Neural cell (in vitro differentiated cells): ENCODE measurements around the gene NBEA. TPM values are rescaled to one million over a fixed set of nuclear protein-coding genes. Genes with fewer than 3 reads are reported as not detected.

Source experiments
- H2AFZ ChIP-seq: fragments of 200-600, 300-800 bp; sonication (generic), shearing (Covaris generic); 2 replicates; pipeline ENCODE4 v1.6.0; 2014; ENCODE audit warnings: low read depth, mild to moderate bottlenecking, antibody characterized with exemption, low read length, moderate library complexity
- H3F3A ChIP-seq: fragments of 200-600 bp; shearing (Covaris generic); 2 replicates; pipeline ENCODE4 v1.6.1; 2016; ENCODE audit warnings: mild to moderate bottlenecking, moderate library complexity, mixed read lengths, antibody characterized with exemption, low read length; ENCODE audit not compliant: insufficient read depth, poor library complexity, severe bottlenecking
- H3K27ac ChIP-seq: fragments of 200-600, 300-800 bp; sonication (generic), shearing (Covaris generic); 2 replicates; pipeline ENCODE4 v1.5.1; 2014; ENCODE audit warnings: mild to moderate bottlenecking, low read length, moderate library complexity
- H3K27me3 ChIP-seq: fragments of 300-800, 200-600 bp; sonication (generic), shearing (Covaris generic); 2 replicates; pipeline ENCODE4 v1.6.0; 2014; ENCODE audit warnings: mild to moderate bottlenecking, low read depth, low read length, moderate library complexity; ENCODE audit not compliant: insufficient read depth
- H3K36me3 ChIP-seq: fragments of 300-800, 200-600 bp; sonication (generic), shearing (Covaris generic); 2 replicates; pipeline ENCODE4 v1.5.1; 2014; ENCODE audit warnings: mild to moderate bottlenecking, antibody characterized with exemption, low read length, moderate library complexity; ENCODE audit not compliant: insufficient read depth
- H3K4me2 ChIP-seq: fragments of 300-800, 200-600 bp; sonication (generic), shearing (Covaris generic); 2 replicates; pipeline ENCODE4 v1.6.0; 2014; ENCODE audit warnings: mild to moderate bottlenecking, low read length
- H3K4me3 ChIP-seq: fragments of 300-800, 200-600 bp; sonication (generic), shearing (Covaris generic); 2 replicates; pipeline ENCODE4 v1.5.1; 2014; ENCODE audit warnings: mild to moderate bottlenecking, low read length, moderate library complexity
- H3K79me2 ChIP-seq: fragments of 200-600 bp; shearing (Covaris generic); replicated peaks from 2 replicates; pipeline ENCODE4 v1.6.0; 2014; ENCODE audit warnings: mild to moderate bottlenecking, low read length, moderate library complexity; ENCODE audit not compliant: insufficient read depth
- H3K9ac ChIP-seq: fragments of 300-800, 200-600 bp; sonication (generic), shearing (Covaris generic); 2 replicates; pipeline ENCODE4 v1.6.1; 2016; ENCODE audit warnings: mild to moderate bottlenecking, low read length, mixed read lengths
- H3K9me2 ChIP-seq: fragments of 200-600 bp; shearing (Covaris generic); 2 replicates; pipeline ENCODE4 v1.6.1; 2016; ENCODE audit warnings: mild to moderate bottlenecking, low read length, mixed read lengths; ENCODE audit not compliant: insufficient read depth
- H3K9me3 ChIP-seq: fragments of 200-600, 300-800 bp; sonication (generic), shearing (Covaris generic); 2 replicates; pipeline ENCODE4 v1.6.1; 2016; ENCODE audit warnings: mild to moderate bottlenecking, mixed run types, low read length, moderate library complexity, mixed read lengths
- H4K20me1 ChIP-seq: fragments of 200-600 bp; shearing (Covaris generic); 2 replicates; pipeline ENCODE4 v1.6.1; 2016; ENCODE audit warnings: mild to moderate bottlenecking, mixed run types; ENCODE audit not compliant: insufficient read depth
- CTCF ChIP-seq: fragments of 450-650 bp; IDR thresholded peaks from 2 replicates; pipeline ENCODE4 v1.5.1; 2014; ENCODE audit warnings: antibody characterized with exemption, mild to moderate bottlenecking, moderate library complexity; ENCODE audit not compliant: poor library complexity, severe bottlenecking
- EP300 ChIP-seq: fragments of 450-650 bp; conservative IDR thresholded peaks from 2 replicates; pipeline ENCODE4 v1.6.1; 2014; ENCODE audit warnings: antibody characterized with exemption, mild to moderate bottlenecking, moderate library complexity; ENCODE audit not compliant: poor library complexity, severe bottlenecking
- EZH2 ChIP-seq: fragments of 200-600, 300-800 bp; shearing (Covaris generic), sonication (generic); IDR thresholded peaks from 2 replicates; pipeline ENCODE4 v1.6.1; 2014; ENCODE audit warnings: antibody characterized with exemption, low read length, borderline replicate concordance, mild to moderate bottlenecking; ENCODE audit not compliant: insufficient read depth, poor library complexity, severe bottlenecking
- MXI1 ChIP-seq: fragments of 450-650 bp; conservative IDR thresholded peaks from 2 replicates; pipeline ENCODE4 v1.6.1; 2014; ENCODE audit warnings: antibody characterized with exemption, mild to moderate bottlenecking; ENCODE audit not compliant: poor library complexity, severe bottlenecking
- POLR2AphosphoS5 ChIP-seq: IDR thresholded peaks from 2 replicates; pipeline ENCODE4 v1.6.1; 2012
- RAD21 ChIP-seq: fragments of 450-650 bp; conservative IDR thresholded peaks from 2 replicates; pipeline ENCODE4 v1.6.1; 2014; ENCODE audit warnings: antibody characterized with exemption, mild to moderate bottlenecking, moderate library complexity
- REST ChIP-seq: IDR thresholded peaks from 2 replicates; pipeline ENCODE4 v1.6.1; 2012; ENCODE audit warnings: borderline replicate concordance
- SMC3 ChIP-seq: fragments of 450-650 bp; conservative IDR thresholded peaks from 2 replicates; pipeline ENCODE4 v1.6.1; 2014; ENCODE audit warnings: antibody characterized with exemption, mild to moderate bottlenecking, moderate library complexity; ENCODE audit not compliant: poor library complexity
- TAF1 ChIP-seq: IDR thresholded peaks from 2 replicates; pipeline ENCODE4 v1.6.1; 2012; ENCODE audit warnings: low read depth
- polyA plus RNA-seq: library from polyadenylated mRNA; depleted of rRNA; stranded (reverse); fragments of >200 nt; gene quantifications from 2 replicates; pipeline ENCODE4 v1.2.3, GENCODE V29; 2014

NBEA gene
- polyA plus RNA-seq, 1 donor from 2014 or later = 55.8 TPM

- TF ChIP-seq RAD21 (no peak), TAF1 (no peak)
Measured at GRCh38 chr13:35411059-35411744, 469.1 kb downstream of the NBEA start (continued).

GRCh38 chr13:35448465-35448864, 506.4 kb downstream of the NBEA start:
- Histone ChIP-seq H3K79me2 (no peaks in the 10 kb centered on the region), H2AFZ (no peak overlapping the region), H3K27me3 (no peaks in the 10 kb centered on the region), H3K36me3 (no peaks in the 10 kb centered on the region), H4K20me1 (no peaks in the 10 kb centered on the region), H3K9me3 (no peaks in the 10 kb centered on the region), H3K4me2 (no peak overlapping the region), H3K4me3 (no peak overlapping the region), H3K9me2 (no peaks in the 10 kb centered on the region), H3K27ac (no peak overlapping the region), H3F3A (no peaks in the 10 kb centered on the region), H3K9ac (no peak overlapping the region)
- TF ChIP-seq RAD21 (no peak), EP300 (no peak), SMC3 (no peak), TAF1 (no peak), EZH2 (no peak), MXI1 (no peak), CTCF (no peak), POLR2AphosphoS5 (no peak), REST (no peak)

DNA sequence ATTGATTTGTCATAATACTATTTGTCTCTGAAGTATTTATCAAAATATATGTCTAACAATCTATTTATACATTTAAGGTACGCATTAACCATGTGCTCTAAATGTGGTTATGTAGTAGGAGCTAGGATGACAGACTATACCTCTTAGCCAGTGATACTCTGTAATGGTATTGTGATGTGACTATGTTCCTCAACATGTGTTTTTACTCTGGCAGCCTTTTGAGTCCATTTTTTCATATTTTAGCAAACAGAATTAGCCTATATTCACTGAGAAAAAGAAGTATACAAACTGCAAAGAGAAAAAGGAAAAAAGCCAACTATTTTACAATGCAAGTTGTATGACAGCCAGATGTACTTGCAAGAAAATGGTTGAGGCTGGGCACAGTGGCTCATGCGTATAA, 507.8 kb downstream of the NBEA start:
- no peak overlapping the region for H2AFZ ChIP-seq
- H3K4me3 ChIP-seq = no peak overlapping the region
- no peak overlapping the region for H3K9ac ChIP-seq
- H4K20me1 ChIP-seq = no peaks in the 10 kb centered on the region
- no peak overlapping the region for H3K27ac ChIP-seq
- H3F3A ChIP-seq = no peaks in the 10 kb centered on the region
- no peaks in the 10 kb centered on the region for H3K27me3 ChIP-seq
- TF ChIP-seq TAF1 (no peak), CTCF (no peak), REST (no peak), RAD21 (no peak), SMC3 (no peak), MXI1 (no peak), EP300 (no peak), EZH2 (no peak), POLR2AphosphoS5 (no peak)
- H3K9me2 ChIP-seq = no peaks in the 10 kb centered on the region
- no peaks in the 10 kb centered on the region for H3K36me3 ChIP-seq
- no peaks in the 10 kb centered on the region for H3K79me2 ChIP-seq
- H3K9me3 ChIP-seq = no peaks in the 10 kb centered on the region
- H3K4me2 ChIP-seq = no peak overlapping the region
